Fibroblast of pulmonary artery (primary cell): ENCODE measurements around the gene NDUFS1.
"Not testable (repeated sequence)": the region's sequence is repeated elsewhere in the genome, so short reads cannot be mapped to it uniquely, and the experiment has no call there.

Experiments used
- DNase-seq: peaks from one replicate; pipeline ENCODE4 v3.0.0-alpha.2; 2010; ENCODE audit warnings: low read depth
- H3K4me3 ChIP-seq: replicated peaks from 2 replicates; pipeline ENCODE4 v1.5.1; 2011; ENCODE audit warnings: low read depth, mild to moderate bottlenecking, control low read depth, low read length, moderate library complexity
- CTCF ChIP-seq: IDR thresholded peaks from 2 replicates; pipeline ENCODE4 v1.5.1; 2011; ENCODE audit warnings: mild to moderate bottlenecking, control low read depth, low read length, inconsistent platforms; ENCODE audit errors: missing control alignments

Gene NDUFS1

GRCh38 chr2:206115026-206115578, 44.1 kb downstream of the NDUFS1 start:
- no peak for DNase-seq
- no peak for TF ChIP-seq CTCF
- no peak overlapping the region for H3K4me3 ChIP-seq

DNA sequence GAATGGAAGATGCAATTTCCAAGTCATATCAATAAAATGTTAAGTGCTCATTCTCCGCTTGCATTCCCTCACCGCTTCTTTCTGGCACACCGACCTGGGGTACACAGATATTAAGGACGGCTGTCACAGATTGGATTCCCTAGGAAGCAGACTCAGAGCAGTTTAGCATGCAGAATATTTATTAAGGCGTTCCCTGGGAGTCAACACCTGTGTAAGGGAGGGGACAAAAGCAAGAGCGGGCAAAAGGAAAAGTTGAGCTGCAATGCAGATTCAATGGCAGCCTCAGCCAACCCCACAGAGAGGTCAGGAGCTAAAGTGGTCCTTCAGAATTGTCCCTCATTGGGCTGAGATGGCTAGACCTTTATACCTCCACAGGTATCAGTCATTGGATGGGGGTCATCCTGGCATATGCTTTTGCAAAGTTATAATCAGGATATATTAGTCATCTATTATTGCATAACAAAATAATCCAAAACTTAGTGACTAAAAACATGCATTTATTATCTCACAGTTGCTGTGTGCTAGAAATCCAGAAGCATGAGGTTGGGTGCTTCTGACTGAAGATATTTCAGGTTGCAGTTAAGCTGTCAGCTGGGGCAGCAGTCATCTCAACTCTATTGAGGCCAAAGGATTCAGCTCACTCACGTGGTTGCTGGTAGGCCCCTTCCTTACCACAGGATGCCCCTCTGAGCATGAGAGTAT, 46.2 kb downstream of the NDUFS1 start:
- TF ChIP-seq CTCF: no peak
- no peak overlapping the region for H3K4me3 ChIP-seq
- peak; percentile 51 for DNase-seq

GRCh38 chr2:206112108-206112507, 47.1 kb downstream of the NDUFS1 start:
- H3K4me3 ChIP-seq: no peak overlapping the region
- DNase-seq: no peak
- no peak for TF ChIP-seq CTCF

DNA sequence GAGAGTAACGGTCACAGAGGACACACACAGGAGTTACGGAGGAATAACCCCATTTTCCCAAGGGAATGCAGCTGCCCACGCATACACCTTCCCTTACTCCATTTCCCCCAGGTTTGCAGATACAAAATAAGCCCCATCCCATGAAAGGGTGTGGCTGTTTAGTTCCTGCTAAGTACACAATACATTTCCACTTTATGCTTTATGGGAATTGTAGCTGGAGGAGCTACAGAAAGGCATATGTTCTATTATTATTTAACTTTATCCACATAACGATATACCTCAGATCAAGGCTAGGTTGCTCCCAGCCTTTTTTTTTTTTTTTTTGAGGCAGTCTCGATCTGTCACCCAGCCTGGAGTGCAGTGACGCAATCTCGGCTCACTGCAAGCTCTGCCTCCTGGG, 50.5 kb downstream of the NDUFS1 start:
- no peak for DNase-seq
- TF ChIP-seq CTCF: no peak
- no peak overlapping the region for H3K4me3 ChIP-seq

DNA sequence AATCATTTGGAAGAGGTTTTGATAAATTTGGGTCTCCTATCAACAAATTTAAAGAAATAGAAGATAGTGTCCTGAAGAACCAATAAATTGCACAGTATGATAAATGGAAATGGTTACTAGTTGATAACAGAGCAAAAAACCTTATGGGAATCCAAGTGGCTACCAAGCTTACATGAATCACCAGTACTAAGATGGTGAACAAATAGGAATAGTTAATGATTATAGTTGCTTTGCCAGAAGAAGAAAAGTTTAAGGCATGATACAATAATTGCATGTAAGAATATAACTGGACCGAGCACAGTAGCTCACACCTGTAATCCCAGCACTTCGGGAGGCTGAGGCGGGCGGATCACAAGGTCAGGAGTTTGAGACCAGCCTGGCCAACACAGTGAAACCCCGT, 53.7 kb downstream of the NDUFS1 start:
- no peak for DNase-seq
- TF ChIP-seq CTCF: no peak
- H3K4me3 ChIP-seq: no peak overlapping the region

GRCh38 chr2:206105038-206105437, 54.2 kb downstream of the NDUFS1 start:
- no peak for DNase-seq
- no peak for TF ChIP-seq CTCF
- no peak overlapping the region for H3K4me3 ChIP-seq

DNA sequence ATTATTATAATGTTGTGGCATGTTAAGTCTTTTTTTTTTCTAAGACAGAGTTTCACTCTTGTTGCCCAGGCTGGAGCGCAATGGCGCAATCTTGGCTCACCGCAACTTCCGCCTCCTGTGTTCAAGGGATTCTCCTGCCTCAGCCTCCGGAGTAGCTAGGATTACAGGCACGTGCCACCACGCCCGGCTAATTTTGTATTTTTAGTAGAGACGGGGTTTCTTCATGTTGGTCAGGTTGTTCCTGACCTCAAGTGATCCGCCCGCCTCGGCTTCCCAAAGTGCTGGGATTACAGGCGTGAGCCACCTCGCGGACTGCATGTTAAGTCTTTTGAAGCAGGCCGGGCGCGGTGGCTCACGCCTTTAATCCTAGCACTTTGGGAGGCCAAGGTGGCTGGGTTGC, 60.4 kb downstream of the NDUFS1 start:
- H3K4me3 ChIP-seq, DNase-seq: not testable (repeated sequence)
